Tibial nerve (tissue), 4 donors: Measurements from ENCODE around the gene NAP1L5. TPM values are rescaled to one million over a fixed set of nuclear protein-coding genes. Genes with fewer than 3 reads are reported as not detected.

Experiments used
- DNase-seq, 2 donors: peaks; one replicate each; pipeline ENCODE4 v3.0.0-alpha.2; 2019; ENCODE audit warnings: low spot score in 2 of 2
- H3K27ac ChIP-seq, 4 donors: fragments of 200-600 bp; sonication (generic) in 3 of 4; one replicate each; pipeline ENCODE4 v1.5.1; 2017 to 2019; ENCODE audit warnings: mild to moderate bottlenecking in 1 of 4
- H3K27me3 ChIP-seq, 2 donors: fragments of 200-600 bp; sonication (generic) in 1 of 2; one replicate each; pipeline versions ENCODE4 v1.5.1 to v1.6.0; 2017 to 2019
- H3K36me3 ChIP-seq, 3 donors: fragments of 200-600 bp; sonication (generic); one replicate each; pipeline ENCODE4 v1.5.1; 2018 to 2019
- H3K4me1 ChIP-seq, 4 donors: fragments of 200-600 bp; sonication (generic) in 3 of 4; one replicate each; pipeline ENCODE4 v1.5.1; 2017 to 2019
- H3K4me3 ChIP-seq, 4 donors: fragments of 200-600 bp; sonication (generic) in 3 of 4; one replicate each; pipeline ENCODE4 v1.5.1; 2017 to 2019; ENCODE audit warnings: mild to moderate bottlenecking in 1 of 4, moderate library complexity in 1 of 4
- H3K9me3 ChIP-seq, 4 donors: fragments of 200-600 bp; sonication (generic) in 3 of 4; one replicate each; pipeline ENCODE4 v1.5.1; 2017 to 2019
- EP300 ChIP-seq, 2 donors: sonication (generic); formaldehyde crosslinking; IDR thresholded peaks; one replicate each; pipeline ENCODE4 v1.6.1; 2017; ENCODE audit warnings: antibody characterized with exemption in 2 of 2, mild to moderate bottlenecking in 1 of 2
- POLR2A ChIP-seq, 2 donors: fragments of 450-650 bp; IDR thresholded peaks; one replicate each; pipeline ENCODE4 v1.6.1; 2017; ENCODE audit warnings: antibody characterized with exemption in 2 of 2, mild to moderate bottlenecking in 2 of 2, moderate library complexity in 2 of 2
- WGBS, 2 donors: methylation state at CpG; one replicate each; pipeline ENCODE4 v1.1.5; 2018; 5-methylcytosine and 5-hydroxymethylcytosine counted together
- total RNA-seq, 4 donors: library from RNA; depleted of rRNA; stranded (reverse); fragments of >200 nt; gene quantifications; one replicate each; pipeline ENCODE4 v1.1.0, GENCODE V29; 2016
- TF ChIP-seq, protein P1 (sequence below), 5 experiments: fragments of 200-600 bp in 3 of 5; fragments of 450-650 bp in 2 of 5; sonication (generic) in 3 of 5; IDR thresholded peaks; one replicate each; pipeline ENCODE4 v1.5.1; 2016 to 2019; ENCODE audit warnings: antibody characterized with exemption in 5 of 5, mild to moderate bottlenecking in 3 of 5, moderate library complexity in 2 of 5

Gene NAP1L5
- total RNA-seq, 4 donors from 2014 or later, result 6.1 to 10.2 (median 10.0) TPM

DNA sequence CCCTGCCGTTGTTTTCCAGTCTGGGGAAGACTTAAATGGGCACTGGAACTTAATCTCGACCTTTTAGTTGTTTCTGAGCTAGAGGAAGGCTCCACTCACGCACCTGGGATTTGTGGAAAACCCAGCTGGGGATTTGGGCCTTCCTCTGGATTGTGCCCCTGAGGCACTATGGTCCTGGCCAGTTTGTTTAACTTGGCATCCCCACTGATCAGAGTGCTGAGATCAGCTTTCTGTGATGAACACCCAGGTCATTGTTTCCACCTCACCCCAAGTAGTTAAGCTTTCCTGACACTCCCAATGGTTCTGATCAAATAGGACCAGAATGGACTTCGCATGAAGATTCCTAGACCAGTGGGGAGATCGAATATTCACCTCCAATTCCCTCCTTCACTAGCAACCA lies 20.5 kb upstream of the NAP1L5 start:
- no peak for DNase-seq
- peaks cover 0 to 16% (median 0%) of the 10 kb centered on the region in 4 donors for H3K4me1 ChIP-seq
- no peak overlapping the region for H3K4me3 ChIP-seq
- TF ChIP-seq EP300 (IDR thresholded peaks at IDR 0.05) (no peak), POLR2A (IDR thresholded peaks at IDR 0.05) (no peak)
- TF ChIP-seq, protein P1, sequence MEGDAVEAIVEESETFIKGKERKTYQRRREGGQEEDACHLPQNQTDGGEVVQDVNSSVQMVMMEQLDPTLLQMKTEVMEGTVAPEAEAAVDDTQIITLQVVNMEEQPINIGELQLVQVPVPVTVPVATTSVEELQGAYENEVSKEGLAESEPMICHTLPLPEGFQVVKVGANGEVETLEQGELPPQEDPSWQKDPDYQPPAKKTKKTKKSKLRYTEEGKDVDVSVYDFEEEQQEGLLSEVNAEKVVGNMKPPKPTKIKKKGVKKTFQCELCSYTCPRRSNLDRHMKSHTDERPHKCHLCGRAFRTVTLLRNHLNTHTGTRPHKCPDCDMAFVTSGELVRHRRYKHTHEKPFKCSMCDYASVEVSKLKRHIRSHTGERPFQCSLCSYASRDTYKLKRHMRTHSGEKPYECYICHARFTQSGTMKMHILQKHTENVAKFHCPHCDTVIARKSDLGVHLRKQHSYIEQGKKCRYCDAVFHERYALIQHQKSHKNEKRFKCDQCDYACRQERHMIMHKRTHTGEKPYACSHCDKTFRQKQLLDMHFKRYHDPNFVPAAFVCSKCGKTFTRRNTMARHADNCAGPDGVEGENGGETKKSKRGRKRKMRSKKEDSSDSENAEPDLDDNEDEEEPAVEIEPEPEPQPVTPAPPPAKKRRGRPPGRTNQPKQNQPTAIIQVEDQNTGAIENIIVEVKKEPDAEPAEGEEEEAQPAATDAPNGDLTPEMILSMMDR (IDR thresholded peaks at IDR 0.05), result no peak
- no peaks in the 10 kb centered on the region for H3K27me3 ChIP-seq
- peaks cover 0 to 83% (median 0%) of the 10 kb centered on the region in 3 donors for H3K36me3 ChIP-seq
- H3K27ac ChIP-seq, result no peak overlapping the region
- 94 to 100% methylated on average over 5 of the region's 5 CpGs for WGBS, 2 donors
- peaks cover 0 to 18% (median 8%) of the 10 kb centered on the region in 4 donors for H3K9me3 ChIP-seq

DNA sequence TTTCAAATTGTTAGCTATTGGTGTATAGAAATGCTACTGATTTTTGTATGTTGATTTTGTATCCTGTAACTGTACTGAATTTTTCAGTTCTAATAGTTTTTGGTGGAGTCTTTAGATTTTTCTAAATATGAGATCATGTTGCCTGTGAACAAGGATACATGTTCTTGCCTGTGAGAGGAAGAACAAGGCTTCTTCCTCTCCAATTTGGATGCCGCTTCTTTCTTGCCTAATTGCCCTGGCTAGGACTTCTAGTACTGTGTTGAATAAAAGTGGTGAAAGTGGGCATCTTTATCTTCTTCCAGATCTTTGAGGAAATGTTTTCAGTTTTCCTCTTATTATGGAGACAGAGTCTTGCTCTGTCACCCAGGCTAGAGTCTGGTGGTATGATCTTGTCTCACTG lies 16.2 kb upstream of the NAP1L5 start:
- peaks cover 0 to 23% (median 8%) of the 10 kb centered on the region in 4 donors for H3K9me3 ChIP-seq
- TF ChIP-seq, protein P1 (IDR thresholded peaks at IDR 0.05), result no peak
- TF ChIP-seq POLR2A (IDR thresholded peaks at IDR 0.05) (no peak), EP300 (IDR thresholded peaks at IDR 0.05) (no peak)
- no peak for DNase-seq
- H3K4me3 ChIP-seq, result no peak overlapping the region
- peaks cover 0 to 85% (median 0%) of the 10 kb centered on the region in 3 donors for H3K36me3 ChIP-seq
- H3K27me3 ChIP-seq, result no peaks in the 10 kb centered on the region
- H3K4me1 ChIP-seq, result no peaks in the 10 kb centered on the region
- H3K27ac ChIP-seq, result no peak overlapping the region
- WGBS, 2 donors, result 85 to 97% methylated on average over 1 of the region's 1 CpG

DNA sequence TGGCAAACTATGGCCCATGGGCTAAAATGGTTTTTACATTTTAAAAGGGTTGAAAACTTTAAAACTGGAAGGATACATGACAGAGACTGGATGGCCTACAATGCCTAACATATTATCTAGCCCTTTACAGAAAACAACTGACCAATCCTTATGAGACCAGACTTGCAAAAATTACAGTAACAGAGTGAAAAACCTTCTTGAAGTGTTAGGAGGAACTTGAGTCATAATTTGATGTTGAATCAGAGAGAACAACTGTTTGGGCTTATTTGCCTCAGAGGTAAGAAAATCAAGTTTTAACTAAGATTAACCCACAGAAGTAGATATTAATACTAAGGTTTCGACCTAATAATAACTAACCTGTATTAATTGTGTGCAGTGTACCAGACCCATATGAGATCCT lies 12.4 kb upstream of the NAP1L5 start:
- H3K36me3 ChIP-seq, result peaks cover 0 to 58% (median 0%) of the 10 kb centered on the region in 3 donors

DNA sequence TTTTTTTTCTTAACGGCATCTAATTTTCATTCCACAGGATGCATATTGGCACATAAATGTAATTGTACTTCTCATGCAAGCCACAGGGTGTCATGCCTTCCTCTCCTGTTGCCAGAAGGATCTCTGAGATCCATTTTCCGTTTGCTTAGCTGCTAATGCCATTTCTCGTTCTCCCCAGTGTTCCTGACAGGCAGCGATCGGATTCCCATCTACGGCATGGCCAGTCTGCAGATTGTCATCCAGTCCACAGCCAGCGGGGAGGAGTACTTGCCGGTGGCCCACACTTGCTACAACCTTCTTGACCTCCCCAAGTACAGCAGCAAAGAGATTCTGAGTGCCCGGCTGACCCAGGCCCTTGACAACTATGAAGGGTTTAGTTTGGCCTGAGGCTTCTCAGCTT lies 8.9 kb upstream of the NAP1L5 start:
- TF ChIP-seq POLR2A (IDR thresholded peaks at IDR 0.05) (no peak), EP300 (IDR thresholded peaks at IDR 0.05) (peak in 1 of 2 donors; percentile 55)
- TF ChIP-seq, protein P1 (IDR thresholded peaks at IDR 0.05), result peak; percentile 46 to 81 (median 54)
- WGBS, 2 donors, result 18 to 25% methylated on average over 9 of the region's 9 CpGs
- H3K4me3 ChIP-seq, result no peak overlapping the region
- H3K36me3 ChIP-seq, result peaks cover 0 to 58% (median 0%) of the 10 kb centered on the region in 3 donors
- DNase-seq, result peak in 1 of 2 donors; percentile 33
- no peaks in the 10 kb centered on the region for H3K27me3 ChIP-seq
- peaks cover 0 to 20% (median 3%) of the 10 kb centered on the region in 4 donors for H3K4me1 ChIP-seq
- H3K27ac ChIP-seq, result peak overlapping the region; percentile 2 to 83 (median 58)
- H3K9me3 ChIP-seq, result no peaks in the 10 kb centered on the region

More for the DNA sequence above, 12.4 kb upstream of the NAP1L5 start:
- TF ChIP-seq POLR2A (IDR thresholded peaks at IDR 0.05), result no peak
- TF ChIP-seq, protein P1 (IDR thresholded peaks at IDR 0.05), result no peak
- TF ChIP-seq EP300 (IDR thresholded peaks at IDR 0.05), result no peak
- H3K4me1 ChIP-seq, result peaks cover 0 to 20% (median 3%) of the 10 kb centered on the region in 4 donors
- no peak overlapping the region for H3K27ac ChIP-seq
- DNase-seq, result no peak
- no peak overlapping the region for H3K4me3 ChIP-seq
- 92 to 100% methylated on average over 1 of the region's 1 CpG for WGBS, 2 donors
- peaks cover 0 to 5% (median 0%) of the 10 kb centered on the region in 4 donors for H3K9me3 ChIP-seq
- no peaks in the 10 kb centered on the region for H3K27me3 ChIP-seq

DNA sequence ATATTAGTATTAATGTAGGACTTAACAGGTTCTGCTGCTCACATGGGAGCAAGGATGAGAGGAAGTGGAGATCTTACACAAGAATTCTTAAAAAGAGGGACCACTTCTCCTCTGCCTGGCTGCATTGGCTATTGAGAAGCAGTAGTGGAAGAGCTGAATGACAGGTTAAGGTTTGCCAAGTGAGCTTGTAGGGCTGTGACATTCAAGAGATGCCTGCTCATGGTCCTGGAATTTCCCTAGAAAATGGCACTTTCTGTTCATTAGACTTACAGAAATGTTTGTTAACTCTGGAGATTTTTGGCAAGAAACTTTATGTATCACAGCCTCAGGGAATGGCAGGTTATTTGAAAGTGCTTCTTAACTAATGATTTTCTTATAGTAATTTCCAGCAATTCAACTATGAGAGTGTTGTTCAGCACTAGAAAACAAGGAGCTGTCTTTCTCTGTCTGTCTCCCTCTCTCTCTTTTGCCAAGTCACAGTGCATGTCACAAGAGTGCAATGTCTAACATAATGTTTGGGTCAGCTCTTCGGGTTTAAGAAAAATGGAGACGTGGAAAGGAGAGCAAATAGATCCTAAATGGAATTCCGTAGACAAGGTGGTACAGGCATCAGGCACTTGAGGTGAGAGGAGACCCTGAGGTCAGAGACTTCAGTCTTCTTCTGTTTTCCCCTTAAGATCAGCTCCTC lies 8.3 kb upstream of the NAP1L5 start:
- Histone ChIP-seq H3K4me3 (no peak overlapping the region), H3K36me3 (peaks cover 0 to 52% (median 0%) of the 10 kb centered on the region in 3 donors), H3K9me3 (no peaks in the 10 kb centered on the region), H3K27ac (peak overlapping the region; percentile 2 to 83 (median 58)), H3K27me3 (no peaks in the 10 kb centered on the region), H3K4me1 (peaks cover 0 to 20% (median 3%) of the 10 kb centered on the region in 4 donors)
- WGBS, 2 donors, result 46% methylated on average over 3 of the region's 3 CpGs
- no peak for DNase-seq
- TF ChIP-seq POLR2A (IDR thresholded peaks at IDR 0.05) (no peak), EP300 (IDR thresholded peaks at IDR 0.05) (no peak)
- TF ChIP-seq, protein P1 (IDR thresholded peaks at IDR 0.05), result no peak
